Measurements from ENCODE around the gene GRID1. TPM values are rescaled to one million over a fixed set of nuclear protein-coding genes. Genes with fewer than 3 reads are reported as not detected.

The GRID1 gene
- polyA plus RNA-seq, 1 of the 3 experiments (the other 2 are of a cell fraction) = 0.13 TPM

GRCh38 chr10:85619832-85620231 lies 746.8 kb downstream of the GRID1 start:
- WGBS (ENCODE audit: low lambda C conversion rate) = 43% methylated on average over 2 of the region's 9 CpGs
- Histone ChIP-seq H3K27me3 (ENCODE audit: insufficient read depth) (no peaks in the 10 kb centered on the region), H2AFZ (ENCODE audit: low read depth) (no peak overlapping the region), H3K36me3 (replicated peaks in 1 of 2; ENCODE audit: control insufficient read depth in 1 of 2, insufficient read depth in 2 of 2, low read length in 1 of 2) (no peaks in the 10 kb centered on the region), H3F3A (replicated peaks; ENCODE audit: insufficient read depth) (no peaks in the 10 kb centered on the region), H3K9ac (no peak overlapping the region), H3K9me3 (no peaks in the 10 kb centered on the region), H3K27ac (ENCODE audit: low read depth in 2 of 2, low read length in 1 of 2) (no peak overlapping the region), H3K4me1 (ENCODE audit: control insufficient read depth in 1 of 2, insufficient read depth in 2 of 2, low read depth in 1 of 2, low read length in 1 of 2) (no peaks in the 10 kb centered on the region), H3K79me2 (ENCODE audit: insufficient read depth) (no peaks in the 10 kb centered on the region), H3K9me2 (no peaks in the 10 kb centered on the region), H4K20me1 (ENCODE audit: insufficient read depth) (no peaks in the 10 kb centered on the region), H3K4me2 (no peak overlapping the region), H3K4me3 (ENCODE audit: low read depth in 2 of 2, low read length in 1 of 2) (no peak overlapping the region)
- POLR2A ChIA-PET = no interaction called here
- TF ChIP-seq EZH2phosphoT487 (IDR thresholded peaks at IDR 0.05; ENCODE audit: borderline replicate concordance, low read depth) (no peak), PBX3 (IDR thresholded peaks at IDR 0.05) (no peak), EP300 (IDR thresholded peaks at IDR 0.05; ENCODE audit: borderline replicate concordance in 1 of 2, low read depth in 1 of 2, low read length in 1 of 2) (no peak), YY1 (IDR thresholded peaks at IDR 0.05; ENCODE audit: low read depth) (no peak), GABPA (IDR thresholded peaks at IDR 0.05; ENCODE audit: low read depth) (no peak), NRF1 (IDR thresholded peaks at IDR 0.05; ENCODE audit: low read depth, low read length) (no peak), POLR2AphosphoS5 (IDR thresholded peaks at IDR 0.05; ENCODE audit: low read depth, low read length) (no peak), RCOR1 (IDR thresholded peaks at IDR 0.05; ENCODE audit: low read length) (no peak), MXI1 (IDR thresholded peaks at IDR 0.05; ENCODE audit: low read depth, low read length) (no peak), USF2 (IDR thresholded peaks at IDR 0.05; ENCODE audit: borderline replicate concordance, low read depth, low read length) (no peak), RFX5 (IDR thresholded peaks at IDR 0.05; ENCODE audit: low read length) (no peak), CHD2 (IDR thresholded peaks at IDR 0.05; ENCODE audit: low read length, partially characterized antibody) (no peak), RXRA (IDR thresholded peaks at IDR 0.05; ENCODE audit: borderline replicate concordance, low read depth) (no peak), TAF1 (IDR thresholded peaks at IDR 0.05; ENCODE audit: borderline replicate concordance, low read depth, low read length) (no peak), RAD21 (IDR thresholded peaks at IDR 0.05; ENCODE audit: low read length) (no peak), USF1 (IDR thresholded peaks at IDR 0.05; ENCODE audit: borderline replicate concordance, low read depth) (no peak), GATA2 (CRISPR knock-in tag; IDR thresholded peaks at IDR 0.05) (no peak), TCF12 (IDR thresholded peaks at IDR 0.05) (no peak)
- TF ChIP-seq, protein P1, sequence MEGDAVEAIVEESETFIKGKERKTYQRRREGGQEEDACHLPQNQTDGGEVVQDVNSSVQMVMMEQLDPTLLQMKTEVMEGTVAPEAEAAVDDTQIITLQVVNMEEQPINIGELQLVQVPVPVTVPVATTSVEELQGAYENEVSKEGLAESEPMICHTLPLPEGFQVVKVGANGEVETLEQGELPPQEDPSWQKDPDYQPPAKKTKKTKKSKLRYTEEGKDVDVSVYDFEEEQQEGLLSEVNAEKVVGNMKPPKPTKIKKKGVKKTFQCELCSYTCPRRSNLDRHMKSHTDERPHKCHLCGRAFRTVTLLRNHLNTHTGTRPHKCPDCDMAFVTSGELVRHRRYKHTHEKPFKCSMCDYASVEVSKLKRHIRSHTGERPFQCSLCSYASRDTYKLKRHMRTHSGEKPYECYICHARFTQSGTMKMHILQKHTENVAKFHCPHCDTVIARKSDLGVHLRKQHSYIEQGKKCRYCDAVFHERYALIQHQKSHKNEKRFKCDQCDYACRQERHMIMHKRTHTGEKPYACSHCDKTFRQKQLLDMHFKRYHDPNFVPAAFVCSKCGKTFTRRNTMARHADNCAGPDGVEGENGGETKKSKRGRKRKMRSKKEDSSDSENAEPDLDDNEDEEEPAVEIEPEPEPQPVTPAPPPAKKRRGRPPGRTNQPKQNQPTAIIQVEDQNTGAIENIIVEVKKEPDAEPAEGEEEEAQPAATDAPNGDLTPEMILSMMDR (IDR thresholded peaks at IDR 0.05) = no peak
- DNase-seq = no peak
- CTCF ChIA-PET = no interaction called here
